HCT116 (cell line): ENCODE data around the gene TPT1. TPM values are rescaled to one million over a fixed set of nuclear protein-coding genes. Genes with fewer than 3 reads are reported as not detected.

Experiments
- ATAC-seq: fragments of 200-7000 bp; cut with Tn5 transposase; 2 replicates; pipeline ENCODE4 v1.9.1; 2020; ENCODE audit warnings: mild to moderate bottlenecking, moderate library complexity
- BruUV-seq: library from RNA; stranded (reverse); fragments of 400-500 nt; replicated peaks from 2 replicates; lab custom pipeline; 2021; lab: Mats Ljungman, UMichigan
- CTCF ChIA-PET: fragments of 300-600 bp; sonication (Branson Sonifier 250); formaldehyde crosslinking; loops from one replicate; lab custom pipeline; 2021; ENCODE audit warnings: antibody characterized with exemption; lab: Charles Lee
- POLR2A ChIA-PET: fragments of 300-600, 350-600 bp; sonication (Branson Sonifier 250); formaldehyde crosslinking; loops from one replicate; lab custom pipeline; 2021; ENCODE audit warnings: antibody characterized with exemption; lab: Charles Lee
- RAD21 ChIA-PET, 2 experiments: fragments of 300-600 bp; sonication (Branson Sonifier 250); formaldehyde crosslinking; loops; one replicate each; lab custom pipeline; 2023; ENCODE audit warnings: low total read pairs in 2 of 2; ENCODE audit not compliant: uncharacterized antibody in 2 of 2, unreplicated experiment in 2 of 2, low non-redundant PET in 1 of 2; lab: Charles Lee
- DNase-seq: peaks from one replicate; pipeline ENCODE4 v3.0.0-alpha.2; 2010; ENCODE audit warnings: low read depth, low spot score
- H2AFZ ChIP-seq: fragments of 200-600 bp; shearing (Covaris generic), sonication (generic); 2 replicates; pipeline ENCODE4 v1.6.1; 2017; ENCODE audit warnings: low read depth, mixed run types, mixed read lengths, antibody characterized with exemption, low read length; ENCODE audit not compliant: poor library complexity, severe bottlenecking
- H3K27ac ChIP-seq: 2 replicates; pipeline ENCODE4 v1.5.1; 2012; ENCODE audit warnings: low read depth, low read length
- H3K27me3 ChIP-seq: fragments of 200-600 bp; sonication (generic); 2 replicates; pipeline ENCODE4 v1.6.1; 2016; ENCODE audit warnings: mixed run types, low read length, mixed read lengths; ENCODE audit not compliant: insufficient read depth
- H3K36me3 ChIP-seq, 2 experiments: fragments of 200-500 bp in 1 of 2; fragments of 200-600 bp in 1 of 2; sonication (Bioruptor generic) in 1 of 2; sonication (generic) in 1 of 2; 2 replicates each; pipeline versions ENCODE4 v1.5.1 to v1.6.1; 2014 to 2016; ENCODE audit warnings: low read length in 2 of 2, inconsistent platforms in 1 of 2, mixed read lengths in 1 of 2, mixed run types in 1 of 2; ENCODE audit not compliant: insufficient read depth in 2 of 2, control insufficient read depth in 1 of 2
- H3K4me1 ChIP-seq, 2 experiments: fragments of 200-600 bp in 1 of 2; sonication (generic) in 1 of 2; 2 replicates each; pipeline versions ENCODE4 v1.5.1 to v1.6.1; 2012 to 2017; ENCODE audit warnings: low read length in 2 of 2, inconsistent platforms in 1 of 2, mild to moderate bottlenecking in 1 of 2, mixed read lengths in 1 of 2, mixed run types in 1 of 2, moderate library complexity in 1 of 2; ENCODE audit not compliant: insufficient read depth in 2 of 2, control insufficient read depth in 1 of 2
- H3K4me2 ChIP-seq: fragments of 200-600 bp; sonication (generic); 2 replicates; pipeline ENCODE4 v1.6.1; 2017; ENCODE audit warnings: mixed run types, low read length, mixed read lengths
- H3K4me3 ChIP-seq, 2 experiments: fragments of 200-600 bp in 1 of 2; sonication (generic) in 1 of 2; replicated peaks in 1 of 2; 2 replicates each; pipeline ENCODE4 v1.5.1; 2011 to 2016; ENCODE audit warnings: low read length in 2 of 2, control low read depth in 1 of 2, low read depth in 1 of 2, mild to moderate bottlenecking in 1 of 2, mixed read lengths in 1 of 2, mixed run types in 1 of 2
- H3K79me2 ChIP-seq: fragments of 200-600 bp; sonication (generic); 2 replicates; pipeline ENCODE4 v1.6.1; 2017; ENCODE audit warnings: mild to moderate bottlenecking, mixed run types, low read length, moderate library complexity, mixed read lengths; ENCODE audit not compliant: insufficient read depth
- H3K9ac ChIP-seq: fragments of 200-600 bp; sonication (generic); 2 replicates; pipeline ENCODE4 v1.6.1; 2016; ENCODE audit warnings: low read length, mixed read lengths
- H3K9me2 ChIP-seq: fragments of 200-600 bp; sonication (generic), shearing (Covaris generic); 2 replicates; pipeline ENCODE4 v1.6.1; 2017; ENCODE audit warnings: mixed run types, mild to moderate bottlenecking, moderate library complexity; ENCODE audit not compliant: insufficient read depth
- H3K9me3 ChIP-seq, 2 experiments: fragments of 200-500 bp in 1 of 2; fragments of 200-600 bp in 1 of 2; sonication (Bioruptor generic) in 1 of 2; sonication (generic) in 1 of 2; 2 replicates each; pipeline ENCODE4 v1.6.1; 2014 to 2017; ENCODE audit warnings: low read length in 2 of 2, mixed read lengths in 2 of 2, inconsistent platforms in 1 of 2, low read depth in 1 of 2, mild to moderate bottlenecking in 1 of 2, mixed run types in 1 of 2, moderate library complexity in 1 of 2; ENCODE audit not compliant: control insufficient read depth in 1 of 2, insufficient read depth in 1 of 2
- H4K20me1 ChIP-seq: fragments of 200-600 bp; sonication (generic), shearing (Covaris generic); 2 replicates; pipeline ENCODE4 v1.6.1; 2017; ENCODE audit warnings: mixed run types, mild to moderate bottlenecking, moderate library complexity; ENCODE audit not compliant: insufficient read depth
- CBX3 ChIP-seq: IDR thresholded peaks from 2 replicates; pipeline ENCODE4 v1.6.1; 2012; ENCODE audit warnings: low read depth
- CTCF ChIP-seq, 3 experiments: fragments of 200-600 bp in 1 of 3; sonication (generic) in 1 of 3; IDR thresholded peaks in 2 of 3; conservative IDR thresholded peaks in 1 of 3; 2 replicates each; pipeline ENCODE4 v1.5.1; 2012 to 2017; ENCODE audit warnings: low read depth in 2 of 3, low read length in 2 of 3, antibody characterized with exemption in 1 of 3, borderline replicate concordance in 1 of 3, control low read depth in 1 of 3, mild to moderate bottlenecking in 1 of 3, mixed read lengths in 1 of 3, mixed run types in 1 of 3, moderate library complexity in 1 of 3; ENCODE audit not compliant: insufficient read depth in 1 of 3
- EGR1 ChIP-seq: IDR thresholded peaks from 2 replicates; pipeline ENCODE4 v1.6.1; 2012; ENCODE audit warnings: low read depth
- ELF1 ChIP-seq: IDR thresholded peaks from 2 replicates; pipeline ENCODE4 v1.6.1; 2012; ENCODE audit warnings: low read depth, borderline replicate concordance
- EZH2 ChIP-seq: fragments of 200-600 bp; sonication (generic); IDR thresholded peaks from 2 replicates; pipeline ENCODE4 v1.6.1; 2017; ENCODE audit warnings: antibody characterized with exemption, mixed run types
- FOSL1 ChIP-seq: IDR thresholded peaks from 2 replicates; pipeline ENCODE4 v1.6.1; 2012; ENCODE audit warnings: low read depth
- JUND ChIP-seq: IDR thresholded peaks from 2 replicates; pipeline ENCODE4 v1.6.1; 2012
- MAX ChIP-seq: IDR thresholded peaks from 2 replicates; pipeline ENCODE4 v1.6.1; 2012
- POLR2A ChIP-seq: IDR thresholded peaks from 2 replicates; pipeline ENCODE4 v1.7.0; 2011; ENCODE audit warnings: borderline replicate concordance; ENCODE audit not compliant: insufficient read depth, insufficient read length; ENCODE audit errors: extremely low read depth
- POLR2AphosphoS5 ChIP-seq: IDR thresholded peaks from 2 replicates; pipeline ENCODE4 v1.6.1; 2011; ENCODE audit warnings: mild to moderate bottlenecking, low read depth, low read length, moderate library complexity
- RAD21 ChIP-seq: IDR thresholded peaks from 2 replicates; pipeline ENCODE4 v1.6.1; 2012; ENCODE audit warnings: low read depth, mild to moderate bottlenecking
- REST ChIP-seq: IDR thresholded peaks from 2 replicates; pipeline ENCODE4 v1.6.1; 2012; ENCODE audit warnings: low read depth
- TCF7L2 ChIP-seq: IDR thresholded peaks from 2 replicates; pipeline ENCODE4 v1.7.0; 2011; ENCODE audit warnings: borderline replicate concordance, inconsistent platforms; ENCODE audit not compliant: insufficient read depth, insufficient read length; ENCODE audit errors: extremely low read depth
- YY1 ChIP-seq: IDR thresholded peaks from 2 replicates; pipeline ENCODE4 v1.6.1; 2011; ENCODE audit warnings: low read length, low read depth, moderate library complexity, mild to moderate bottlenecking; ENCODE audit not compliant: insufficient replicate concordance; ENCODE audit errors: extremely low read depth
- ZBTB33 ChIP-seq: IDR thresholded peaks from 2 replicates; pipeline ENCODE4 v1.6.1; 2011; ENCODE audit warnings: mild to moderate bottlenecking, low read length, moderate library complexity; ENCODE audit not compliant: insufficient replicate concordance; ENCODE audit errors: extremely low read depth
- ZFX ChIP-seq: fragments of 450-650 bp; IDR thresholded peaks from 2 replicates; pipeline ENCODE4 v1.6.1; 2017
- ZNF274 ChIP-seq: fragments of 200-500 bp; sonication (Bioruptor generic); IDR thresholded peaks from 2 replicates; pipeline ENCODE4 v1.6.1; 2014; ENCODE audit warnings: mild to moderate bottlenecking, low read depth, low read length, inconsistent platforms
- intact Hi-C: fragments of 100-400 bp; cut with micrococcal nuclease; formaldehyde crosslinking; loops from 2 replicates; pipeline ENCODE4 v1.10.0; 2022
- total RNA-seq: library from RNA; stranded (reverse); gene quantifications from one replicate; pipeline ENCODE4 v1.2.1, GENCODE V29; 2021; ENCODE audit not compliant: unreplicated experiment

The TPT1 gene
- total RNA-seq, 1 experiment from 2014 or later = 2,859 TPM

GRCh38 chr13:45381196-45381595 lies 40.2 kb upstream of the TPT1 start:
- Histone ChIP-seq H3K27me3 (no peaks in the 10 kb centered on the region), H3K9ac (no peak overlapping the region), H3K36me3 (0 out of 4 replicates have a peak, but pooled peaks cover 0 to 5% of the 10 kb centered on the region in 2 experiments), H3K4me2 (no peak overlapping the region), H3K79me2 (no peaks in the 10 kb centered on the region), H3K9me2 (no peaks in the 10 kb centered on the region), H4K20me1 (no peaks in the 10 kb centered on the region), H3K4me3 (no peak overlapping the region), H3K9me3 (no peaks in the 10 kb centered on the region), H3K27ac (no peak overlapping the region), H2AFZ (no peak overlapping the region), H3K4me1 (no peaks in the 10 kb centered on the region)
- RAD21 ChIA-PET = no interaction called here
- ATAC-seq (no peak), DNase-seq (no peak)
- CTCF ChIA-PET = no interaction called here
- TF ChIP-seq ELF1 (no peak), TCF7L2 (no peak), EZH2 (no peak), CTCF (IDR thresholded peaks at IDR 0.05 in 2 of 3, conservative IDR thresholded peaks at IDR 0.05 in 1 of 3; ENCODE audit: borderline replicate concordance in 1 of 3, insufficient read depth in 1 of 3, low read depth in 2 of 3, low read length in 2 of 3) (no peak), ZNF274 (no peak), FOSL1 (no peak), MAX (no peak), YY1 (no peak), RAD21 (no peak), ZFX (no peak), REST (no peak), JUND (no peak), POLR2AphosphoS5 (no peak), CBX3 (no peak), EGR1 (no peak), POLR2A (no peak), ZBTB33 (no peak)
- intact Hi-C loops = no loop called here
- BruUV-seq = no TSS peak
- POLR2A ChIA-PET = no interaction called here
